ENCODE data around the gene RAB11FIP4. TPM values are rescaled to one million over a fixed set of nuclear protein-coding genes. Genes with fewer than 3 reads are reported as not detected.

The RAB11FIP4 gene
- total and polyA plus RNA-seq, 12 donors, result 0.48 to 3.8 (median 2.3) TPM

DNA sequence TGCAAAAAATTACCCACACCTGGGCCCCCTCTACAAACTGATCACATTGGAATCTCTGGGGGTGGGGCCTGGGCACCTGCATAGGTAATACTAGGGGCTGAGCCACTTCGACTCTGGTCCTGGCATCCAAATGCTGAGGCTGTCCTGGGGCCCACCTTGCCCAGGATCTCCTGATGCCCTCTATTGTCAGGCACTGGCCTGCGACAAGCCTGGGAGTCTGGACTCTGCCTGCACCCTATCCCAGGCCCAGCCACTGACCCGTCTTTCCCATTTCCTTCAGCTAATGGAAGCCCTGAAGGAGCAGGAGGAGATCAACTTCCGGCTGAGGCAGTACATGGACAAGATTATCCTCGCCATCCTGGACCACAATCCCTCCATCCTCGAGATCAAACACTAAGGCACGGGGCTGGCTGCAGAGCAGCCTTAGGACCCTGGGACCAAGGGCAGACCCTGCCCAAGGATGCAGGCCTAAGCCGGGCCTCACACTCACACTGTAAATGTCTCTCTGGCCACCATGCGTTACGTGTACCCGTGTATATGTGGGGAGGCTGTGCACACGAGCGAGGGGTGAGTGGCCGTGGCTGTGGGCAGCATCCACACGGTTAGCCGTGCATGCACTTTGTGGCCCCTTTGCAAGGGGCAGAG is 140.0 kb downstream of the RAB11FIP4 start:
- no peak overlapping the region for H3K27ac ChIP-seq

DNA sequence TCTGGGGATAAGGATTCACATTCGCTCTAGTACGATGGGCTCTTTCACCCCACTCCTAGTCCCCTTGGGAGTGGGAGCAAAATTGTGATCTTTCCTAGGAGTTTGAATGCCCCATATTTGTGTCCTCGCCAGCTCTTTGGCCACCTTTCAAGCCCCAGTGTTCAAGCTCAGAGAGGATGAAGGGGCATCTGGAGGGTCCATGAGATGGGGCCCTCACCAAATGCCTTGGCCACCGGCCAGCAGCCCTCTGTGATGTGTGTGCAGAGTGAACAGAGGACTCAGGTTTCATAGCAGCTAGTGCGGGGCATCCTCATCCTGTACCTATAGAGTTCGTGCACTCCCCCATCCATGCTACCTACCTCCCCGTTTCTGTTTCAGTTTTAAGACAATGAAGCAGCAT is 140.6 kb downstream of the RAB11FIP4 start:
- no peaks in the 10 kb centered on the region for H3K36me3 ChIP-seq (replicated peaks in 1 of 2)
- TF ChIP-seq, protein P1, sequence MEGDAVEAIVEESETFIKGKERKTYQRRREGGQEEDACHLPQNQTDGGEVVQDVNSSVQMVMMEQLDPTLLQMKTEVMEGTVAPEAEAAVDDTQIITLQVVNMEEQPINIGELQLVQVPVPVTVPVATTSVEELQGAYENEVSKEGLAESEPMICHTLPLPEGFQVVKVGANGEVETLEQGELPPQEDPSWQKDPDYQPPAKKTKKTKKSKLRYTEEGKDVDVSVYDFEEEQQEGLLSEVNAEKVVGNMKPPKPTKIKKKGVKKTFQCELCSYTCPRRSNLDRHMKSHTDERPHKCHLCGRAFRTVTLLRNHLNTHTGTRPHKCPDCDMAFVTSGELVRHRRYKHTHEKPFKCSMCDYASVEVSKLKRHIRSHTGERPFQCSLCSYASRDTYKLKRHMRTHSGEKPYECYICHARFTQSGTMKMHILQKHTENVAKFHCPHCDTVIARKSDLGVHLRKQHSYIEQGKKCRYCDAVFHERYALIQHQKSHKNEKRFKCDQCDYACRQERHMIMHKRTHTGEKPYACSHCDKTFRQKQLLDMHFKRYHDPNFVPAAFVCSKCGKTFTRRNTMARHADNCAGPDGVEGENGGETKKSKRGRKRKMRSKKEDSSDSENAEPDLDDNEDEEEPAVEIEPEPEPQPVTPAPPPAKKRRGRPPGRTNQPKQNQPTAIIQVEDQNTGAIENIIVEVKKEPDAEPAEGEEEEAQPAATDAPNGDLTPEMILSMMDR (IDR thresholded peaks at IDR 0.05), result no peak
- TF ChIP-seq POLR2A (IDR thresholded peaks at IDR 0.05), result no peak
- intact Hi-C loops (cut with DNase I), result no loop called here
- no peaks in the 10 kb centered on the region for H3K27me3 ChIP-seq
- H3K4me1 ChIP-seq (replicated peaks in 1 of 2), result no peaks in the 10 kb centered on the region
- H3K9me3 ChIP-seq (replicated peaks in 1 of 3), result no peaks in the 10 kb centered on the region
- H3K4me3 ChIP-seq, result no peak overlapping the region
- 85 to 88% (median 87%) methylated on average over 7 of the region's 7 CpGs for WGBS, 4 donors
- no peak overlapping the region for H3K27ac ChIP-seq
- DNase-seq, result no peak

More for the DNA sequence above, 140.0 kb downstream of the RAB11FIP4 start:
- WGBS, 4 donors, result 86 to 93% (median 92%) methylated on average over 12 to 16 of the region's 16 CpGs
- DNase-seq, result no peak
- H3K36me3 ChIP-seq (replicated peaks in 1 of 2), result no peaks in the 10 kb centered on the region
- H3K4me1 ChIP-seq (replicated peaks in 1 of 2), result no peaks in the 10 kb centered on the region
- H3K9me3 ChIP-seq (replicated peaks in 1 of 3), result no peaks in the 10 kb centered on the region
- intact Hi-C loops (cut with DNase I), result no loop called here
- H3K27me3 ChIP-seq, result no peaks in the 10 kb centered on the region
- TF ChIP-seq, protein P1 (IDR thresholded peaks at IDR 0.05), result no peak
- no peak for TF ChIP-seq POLR2A (IDR thresholded peaks at IDR 0.05)
- no peak overlapping the region for H3K4me3 ChIP-seq

GRCh38 chr17:31532526-31532925 is 141.1 kb downstream of the RAB11FIP4 start:
- Histone ChIP-seq H3K4me3 (no peak overlapping the region), H3K36me3 (replicated peaks in 1 of 2) (no peaks in the 10 kb centered on the region), H3K4me1 (replicated peaks in 1 of 2) (no peaks in the 10 kb centered on the region), H3K27me3 (no peaks in the 10 kb centered on the region), H3K9me3 (replicated peaks in 1 of 3) (no peaks in the 10 kb centered on the region), H3K27ac (no peak overlapping the region)
- DNase-seq, result no peak
- intact Hi-C loops (cut with DNase I), result no loop called here
- WGBS, 4 donors, result 91 to 95% (median 92%) methylated on average over 10 of the region's 10 CpGs
- TF ChIP-seq, protein P1 (IDR thresholded peaks at IDR 0.05), result no peak
- TF ChIP-seq POLR2A (IDR thresholded peaks at IDR 0.05), result no peak

DNA sequence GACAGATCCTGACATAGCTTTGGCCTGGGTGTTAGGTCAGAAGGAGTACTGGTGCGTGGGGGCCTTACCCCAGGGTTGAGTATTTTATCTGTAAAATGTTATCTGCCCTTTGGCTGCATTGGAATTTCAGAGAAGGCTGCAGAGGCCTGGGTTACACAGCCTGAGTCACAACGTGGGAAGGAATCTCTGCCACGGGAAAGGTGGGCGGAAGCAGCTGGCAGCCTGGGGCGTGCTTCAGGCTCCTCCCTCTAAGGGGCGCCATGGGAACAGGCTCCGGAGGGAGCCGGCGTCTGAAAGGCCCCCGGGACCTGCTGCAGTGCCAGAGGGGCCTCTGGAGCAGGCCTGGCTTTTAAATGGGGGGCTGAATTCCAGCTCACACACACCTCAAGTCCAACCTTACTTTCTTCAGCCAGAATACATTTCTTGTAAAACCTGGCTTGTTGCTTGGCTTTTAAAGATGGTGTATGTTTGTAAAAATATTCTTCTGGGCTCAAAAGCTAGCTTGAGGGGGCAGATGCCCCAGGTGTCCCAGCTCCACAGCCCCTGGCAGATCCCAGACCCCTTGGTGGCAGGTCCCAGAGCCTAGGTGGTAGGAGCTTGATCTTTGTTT is 142.2 kb downstream of the RAB11FIP4 start:
- intact Hi-C loops (cut with DNase I), result no loop called here
- Histone ChIP-seq H3K27me3 (no peaks in the 10 kb centered on the region), H3K4me1 (replicated peaks in 1 of 2) (no peaks in the 10 kb centered on the region), H3K4me3 (no peak overlapping the region), H3K9me3 (replicated peaks in 1 of 3) (no peaks in the 10 kb centered on the region), H3K36me3 (replicated peaks in 1 of 2) (no peaks in the 10 kb centered on the region), H3K27ac (no peak overlapping the region)
- TF ChIP-seq, protein P1 (IDR thresholded peaks at IDR 0.05), result peak in 4 of 6 experiments; percentile 2 to 31 (median 16)
- TF ChIP-seq POLR2A (IDR thresholded peaks at IDR 0.05), result no peak
- 8 to 17% (median 12%) methylated on average over 3 to 10 of the region's 10 CpGs for WGBS, 4 donors
- peak in 5 of 7 donors; percentile 45 to 79 (median 55) for DNase-seq
